ENCODE measurements around the gene RAB10.
A peak's percentile ranks its signal among the peaks of the same experiment; 100 is the strongest.

RAB10 gene

GRCh38 chr2:26001743-26002351, 32.0 kb upstream of the RAB10 start:
- Histone ChIP-seq H3K9ac (ENCODE audit: low read depth, low read length) (no peak overlapping the region), H3K4me1 (ENCODE audit: control insufficient read depth, insufficient read depth, low read length) (0 out of 2 replicates have a peak, but pooled peaks cover 4% of the 10 kb centered on the region), H3K9me3 (ENCODE audit: control insufficient read depth, insufficient read depth, low read length) (no peaks in the 10 kb centered on the region), H3K27ac (ENCODE audit: low read depth, low read length) (no peak overlapping the region), H3K27me3 (ENCODE audit: control insufficient read depth, insufficient read depth, low read length) (no peaks in the 10 kb centered on the region), H3K36me3 (ENCODE audit: control insufficient read depth, insufficient read depth, low read length) (no peaks in the 10 kb centered on the region), H3K4me3 (ENCODE audit: low read depth, low read length) (no peak overlapping the region)

GRCh38 chr2:26002632-26003310, 31.1 kb upstream of the RAB10 start:
- Histone ChIP-seq H3K27ac (ENCODE audit: low read depth, low read length) (no peak overlapping the region), H3K4me3 (ENCODE audit: low read depth, low read length) (no peak overlapping the region), H3K9ac (ENCODE audit: low read depth, low read length) (no peak overlapping the region), H3K4me1 (ENCODE audit: control insufficient read depth, insufficient read depth, low read length) (0 out of 2 replicates have a peak, but pooled peaks cover 1% of the 10 kb centered on the region), H3K9me3 (ENCODE audit: control insufficient read depth, insufficient read depth, low read length) (no peaks in the 10 kb centered on the region), H3K27me3 (ENCODE audit: control insufficient read depth, insufficient read depth, low read length) (no peaks in the 10 kb centered on the region), H3K36me3 (ENCODE audit: control insufficient read depth, insufficient read depth, low read length) (no peaks in the 10 kb centered on the region)

- Histone ChIP-seq H3K9me3 (ENCODE audit: control insufficient read depth, insufficient read depth, low read length) (no peaks in the 10 kb centered on the region), H3K4me1 (ENCODE audit: control insufficient read depth, insufficient read depth, low read length) (peaks cover 14% of the 10 kb centered on the region), H3K27ac (ENCODE audit: low read depth, low read length) (no peak overlapping the region), H3K9ac (ENCODE audit: low read depth, low read length) (no peak overlapping the region), H3K27me3 (ENCODE audit: control insufficient read depth, insufficient read depth, low read length) (no peaks in the 10 kb centered on the region), H3K36me3 (ENCODE audit: control insufficient read depth, insufficient read depth, low read length) (no peaks in the 10 kb centered on the region), H3K4me3 (ENCODE audit: low read depth, low read length) (no peak overlapping the region)
Observed at GRCh38 chr2:26008095-26008494, 25.8 kb upstream of the RAB10 start.

DNA sequence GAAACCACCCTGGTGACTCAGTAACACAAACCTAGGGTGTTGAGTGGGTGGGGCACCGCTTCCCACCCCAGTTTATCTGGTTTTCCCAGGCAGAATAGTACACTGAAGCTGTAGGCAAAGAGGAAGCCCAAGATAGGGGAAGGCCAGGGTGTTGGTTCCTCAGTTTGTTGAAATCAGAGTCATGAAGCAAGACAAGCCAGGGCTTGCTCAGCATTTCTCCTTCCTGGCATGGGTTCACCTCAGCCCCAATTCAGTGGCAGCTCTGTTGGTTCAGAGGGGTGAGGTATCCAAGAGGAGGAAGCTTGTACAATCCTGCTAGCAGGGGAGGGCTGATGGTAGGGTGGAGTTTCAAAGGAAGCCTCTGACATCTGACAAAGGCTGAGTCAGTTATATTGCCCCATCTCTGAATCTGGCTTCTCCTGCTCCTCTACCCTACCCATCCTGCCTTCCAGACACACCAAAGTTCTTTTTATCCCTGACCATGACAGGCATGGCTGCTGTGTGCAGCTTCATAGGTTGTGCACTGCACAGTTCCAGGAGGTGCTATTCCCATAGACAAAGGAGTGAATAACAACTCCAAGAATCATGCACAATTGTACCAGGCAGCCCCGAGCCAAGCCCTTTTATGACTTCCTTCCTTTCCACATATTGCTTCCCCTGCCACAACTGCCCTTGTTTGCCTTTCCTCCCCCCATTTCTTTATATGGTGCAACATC, 24.9 kb upstream of the RAB10 start:
- no peak overlapping the region for H3K27ac ChIP-seq (ENCODE audit: low read depth, low read length)
- H3K9ac ChIP-seq (ENCODE audit: low read depth, low read length): no peak overlapping the region

GRCh38 chr2:26009567-26009963, 24.3 kb upstream of the RAB10 start:
- H3K4me3 ChIP-seq (ENCODE audit: low read depth, low read length): no peak overlapping the region
- no peaks in the 10 kb centered on the region for H3K36me3 ChIP-seq (ENCODE audit: control insufficient read depth, insufficient read depth, low read length)
- H3K4me1 ChIP-seq (ENCODE audit: control insufficient read depth, insufficient read depth, low read length): peaks cover 14% of the 10 kb centered on the region
- H3K27me3 ChIP-seq (ENCODE audit: control insufficient read depth, insufficient read depth, low read length): no peaks in the 10 kb centered on the region
- H3K9ac ChIP-seq (ENCODE audit: low read depth, low read length): no peak overlapping the region
- no peaks in the 10 kb centered on the region for H3K9me3 ChIP-seq (ENCODE audit: control insufficient read depth, insufficient read depth, low read length)
- no peak overlapping the region for H3K27ac ChIP-seq (ENCODE audit: low read depth, low read length)

More for the DNA sequence above, 24.9 kb upstream of the RAB10 start:
- H3K4me1 ChIP-seq (ENCODE audit: control insufficient read depth, insufficient read depth, low read length): peaks cover 14% of the 10 kb centered on the region
- no peaks in the 10 kb centered on the region for H3K9me3 ChIP-seq (ENCODE audit: control insufficient read depth, insufficient read depth, low read length)
- H3K36me3 ChIP-seq (ENCODE audit: control insufficient read depth, insufficient read depth, low read length): no peaks in the 10 kb centered on the region
- no peaks in the 10 kb centered on the region for H3K27me3 ChIP-seq (ENCODE audit: control insufficient read depth, insufficient read depth, low read length)
- H3K4me3 ChIP-seq (ENCODE audit: low read depth, low read length): no peak overlapping the region

DNA sequence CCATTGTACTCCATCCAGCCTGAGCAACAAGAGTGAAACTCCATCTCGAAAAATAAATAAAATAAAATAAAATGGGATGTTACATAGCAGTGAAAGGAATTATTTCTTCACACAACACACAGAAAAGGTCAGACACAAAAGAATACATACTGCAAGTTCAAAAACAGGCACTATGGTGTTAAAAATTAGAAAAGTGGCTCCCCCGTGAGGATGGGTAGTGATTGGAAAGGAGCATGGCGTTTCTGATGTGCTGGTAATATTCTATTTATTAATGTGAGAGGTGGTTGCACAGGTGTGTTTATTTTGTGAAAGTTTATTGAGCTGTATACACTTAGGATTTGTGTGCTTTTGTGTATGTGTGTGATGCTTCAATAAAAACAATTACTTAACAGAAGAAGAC, 22.9 kb upstream of the RAB10 start:
- H3K36me3 ChIP-seq (ENCODE audit: control insufficient read depth, insufficient read depth, low read length): no peaks in the 10 kb centered on the region
- H3K27ac ChIP-seq (ENCODE audit: low read depth, low read length): no peak overlapping the region
- no peak overlapping the region for H3K9ac ChIP-seq (ENCODE audit: low read depth, low read length)
- no peaks in the 10 kb centered on the region for H3K9me3 ChIP-seq (ENCODE audit: control insufficient read depth, insufficient read depth, low read length)
- H3K4me1 ChIP-seq (ENCODE audit: control insufficient read depth, insufficient read depth, low read length): peaks cover 14% of the 10 kb centered on the region
- no peak overlapping the region for H3K4me3 ChIP-seq (ENCODE audit: low read depth, low read length)
- no peaks in the 10 kb centered on the region for H3K27me3 ChIP-seq (ENCODE audit: control insufficient read depth, insufficient read depth, low read length)

GRCh38 chr2:26011609-26011989, 22.3 kb upstream of the RAB10 start:
- Histone ChIP-seq H3K27me3 (ENCODE audit: control insufficient read depth, insufficient read depth, low read length) (no peaks in the 10 kb centered on the region), H3K4me1 (ENCODE audit: control insufficient read depth, insufficient read depth, low read length) (peaks cover 14% of the 10 kb centered on the region), H3K36me3 (ENCODE audit: control insufficient read depth, insufficient read depth, low read length) (no peaks in the 10 kb centered on the region), H3K27ac (ENCODE audit: low read depth, low read length) (peak overlapping the region; percentile 70), H3K4me3 (ENCODE audit: low read depth, low read length) (no peak overlapping the region), H3K9ac (ENCODE audit: low read depth, low read length) (no peak overlapping the region), H3K9me3 (ENCODE audit: control insufficient read depth, insufficient read depth, low read length) (no peaks in the 10 kb centered on the region)

DNA sequence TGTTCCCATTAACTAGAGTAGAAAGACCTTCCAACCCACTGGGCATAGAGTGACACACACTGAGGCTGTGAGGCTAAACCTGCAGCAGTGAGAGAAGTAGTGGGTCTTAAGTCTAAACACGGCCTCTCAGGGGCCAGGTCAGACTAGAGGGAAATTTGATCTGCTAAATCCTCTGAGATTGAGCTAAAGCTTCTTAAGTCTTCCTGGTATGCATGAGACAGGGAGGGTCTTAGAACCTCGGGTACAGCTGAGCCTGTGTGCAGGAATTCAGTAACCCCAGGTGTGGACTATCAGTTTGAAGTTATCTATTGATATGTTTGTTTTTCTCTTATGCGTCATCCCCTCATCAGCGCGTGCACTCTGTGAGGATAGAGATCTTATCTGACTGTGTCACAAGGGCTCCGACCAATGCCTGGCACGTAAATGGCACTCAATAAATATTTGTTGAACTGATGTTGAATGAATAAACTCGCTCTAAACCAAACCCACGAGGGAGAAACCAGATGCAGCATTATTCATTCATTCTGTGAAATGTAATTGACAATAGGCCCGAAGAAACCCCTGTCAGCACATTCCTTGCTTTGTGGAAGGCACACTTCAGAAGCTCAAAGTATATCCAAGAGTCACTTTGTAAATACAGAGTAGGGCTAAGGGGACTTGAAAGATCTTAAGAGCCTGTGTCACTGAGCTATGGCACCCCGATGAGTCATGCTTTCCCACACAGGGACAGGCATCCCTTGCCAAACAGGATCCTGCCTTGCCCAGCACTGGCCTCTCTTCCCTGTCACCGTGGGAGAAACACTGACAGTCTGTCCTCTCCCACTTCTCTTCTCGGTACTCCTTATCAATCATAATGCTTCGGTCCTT, 21.7 kb upstream of the RAB10 start:
- H3K27me3 ChIP-seq (ENCODE audit: control insufficient read depth, insufficient read depth, low read length): no peaks in the 10 kb centered on the region
- H3K36me3 ChIP-seq (ENCODE audit: control insufficient read depth, insufficient read depth, low read length): no peaks in the 10 kb centered on the region
- no peak overlapping the region for H3K9ac ChIP-seq (ENCODE audit: low read depth, low read length)
- no peaks in the 10 kb centered on the region for H3K9me3 ChIP-seq (ENCODE audit: control insufficient read depth, insufficient read depth, low read length)
- H3K4me3 ChIP-seq (ENCODE audit: low read depth, low read length): no peak overlapping the region
- peaks cover 14% of the 10 kb centered on the region for H3K4me1 ChIP-seq (ENCODE audit: control insufficient read depth, insufficient read depth, low read length)
- peak overlapping the region; percentile 70 for H3K27ac ChIP-seq (ENCODE audit: low read depth, low read length)

- Histone ChIP-seq H3K27ac (ENCODE audit: low read depth, low read length) (no peak overlapping the region), H3K4me3 (ENCODE audit: low read depth, low read length) (no peak overlapping the region), H3K9me3 (ENCODE audit: control insufficient read depth, insufficient read depth, low read length) (no peaks in the 10 kb centered on the region), H3K4me1 (ENCODE audit: control insufficient read depth, insufficient read depth, low read length) (peaks cover 20% of the 10 kb centered on the region), H3K27me3 (ENCODE audit: control insufficient read depth, insufficient read depth, low read length) (no peaks in the 10 kb centered on the region), H3K36me3 (ENCODE audit: control insufficient read depth, insufficient read depth, low read length) (no peaks in the 10 kb centered on the region), H3K9ac (ENCODE audit: low read depth, low read length) (no peak overlapping the region)
Observed at GRCh38 chr2:26013668-26014067, 20.2 kb upstream of the RAB10 start.

DNA sequence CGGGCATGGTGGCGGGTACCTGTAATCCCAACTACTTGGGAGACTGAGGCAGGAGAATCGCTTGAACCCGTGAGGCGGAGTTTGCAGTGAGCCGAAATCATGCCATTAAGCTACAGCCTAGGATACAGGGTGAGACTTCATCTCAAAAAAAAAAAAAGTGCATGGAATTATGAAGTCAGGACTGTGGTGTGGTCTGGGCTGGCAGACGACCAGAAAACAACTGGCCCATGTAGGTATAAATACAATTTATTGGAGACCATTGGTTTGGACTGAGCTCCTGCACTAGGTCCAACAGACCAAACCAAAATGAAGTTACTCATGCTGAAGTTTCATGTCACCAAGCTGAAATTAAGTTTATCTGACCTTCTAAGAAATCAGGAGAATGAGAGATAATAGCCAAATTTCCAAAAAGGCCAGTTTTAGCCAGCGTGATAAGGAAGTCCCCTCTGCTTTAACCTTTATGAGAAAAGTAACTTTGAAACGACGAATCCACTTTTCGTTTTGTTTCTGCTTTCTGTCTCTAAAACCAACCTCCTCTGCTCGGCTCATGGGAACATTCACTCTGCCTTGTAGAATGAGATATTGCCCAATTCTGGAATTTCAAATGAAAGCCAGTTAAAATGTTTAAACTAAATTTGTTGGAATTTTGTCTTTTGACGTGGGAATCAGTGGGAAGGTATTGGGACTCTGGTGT, 17.7 kb upstream of the RAB10 start:
- Histone ChIP-seq H3K27ac (ENCODE audit: low read depth, low read length) (no peak overlapping the region), H3K9me3 (ENCODE audit: control insufficient read depth, insufficient read depth, low read length) (no peaks in the 10 kb centered on the region), H3K36me3 (ENCODE audit: control insufficient read depth, insufficient read depth, low read length) (no peaks in the 10 kb centered on the region), H3K4me3 (ENCODE audit: low read depth, low read length) (no peak overlapping the region), H3K9ac (ENCODE audit: low read depth, low read length) (no peak overlapping the region), H3K27me3 (ENCODE audit: control insufficient read depth, insufficient read depth, low read length) (no peaks in the 10 kb centered on the region), H3K4me1 (ENCODE audit: control insufficient read depth, insufficient read depth, low read length) (peaks cover 20% of the 10 kb centered on the region)
